ENCODE results near the gene PNMA3. TPM values are rescaled to one million over a fixed set of nuclear protein-coding genes. Genes with fewer than 3 reads are reported as not detected.
A peak's percentile ranks its signal among the peaks of the same experiment; 100 is the strongest.
"Not testable (repeated sequence)": the region's sequence is repeated elsewhere in the genome, so short reads cannot be mapped to it uniquely, and the experiment has no call there.

The PNMA3 gene
- total and polyA plus RNA-seq, 7 experiments from 2014 or later: 0.08 to 10.9 (median 4.1) TPM

- Histone ChIP-seq H3K4me3 (ENCODE audit: low read length) (no peak overlapping the region), H3K27ac (ENCODE audit: low read depth, low read length) (no peak overlapping the region), H3K4me1 (ENCODE audit: control insufficient read depth in 2 of 2, insufficient read depth in 2 of 2, low read length in 2 of 2) (no peaks in the 10 kb centered on the region), H3K27me3 (ENCODE audit: control insufficient read depth in 2 of 2, insufficient read depth in 2 of 2, low read length in 2 of 2) (no peaks in the 10 kb centered on the region), H3K9me3 (ENCODE audit: control insufficient read depth in 2 of 3, low read length in 3 of 3) (no peaks in the 10 kb centered on the region), H3K36me3 (ENCODE audit: control insufficient read depth in 2 of 3, insufficient read depth in 3 of 3, low read length in 3 of 3) (no peaks in the 10 kb centered on the region)
- ChIA-PET POLR2A (no interaction called here), CTCF (no interaction called here)
- intact Hi-C loops (cut with micrococcal nuclease): loop anchor here in 1 of 2 donors (5.0 kb wide), 1 partner anchor 258 kb away; no protein-coding TSS in a partner anchor
- Mint-ChIP-seq H3K27ac (no peak overlapping the region), H3K36me3 (no peaks in the 10 kb centered on the region), H3K4me3 (no peak overlapping the region), H3K27me3 (peaks cover 0 to 13% (median 0%) of the 10 kb centered on the region in 5 donors), H3K4me1 (peaks cover 0 to 3% (median 0%) of the 10 kb centered on the region in 7 donors), H3K9me3 (no peaks in the 10 kb centered on the region)
- ATAC-seq (no peak), DNase-seq (no peak)
Measured at GRCh38 chrX:153059191-153060094, 3.2 kb downstream of the PNMA3 start.

- DNase-seq (no peak), ATAC-seq (no peak)
- Mint-ChIP-seq H3K4me1 (peaks cover 0 to 3% (median 0%) of the 10 kb centered on the region in 7 donors), H3K36me3 (no peaks in the 10 kb centered on the region), H3K4me3 (no peak overlapping the region), H3K27ac (peak overlapping the region in 1 of 9 donors; percentile 25), H3K27me3 (peaks cover 0 to 10% (median 0%) of the 10 kb centered on the region in 5 donors), H3K9me3 (no peaks in the 10 kb centered on the region)
- Histone ChIP-seq H3K36me3 (ENCODE audit: control insufficient read depth in 2 of 3, insufficient read depth in 3 of 3, low read length in 3 of 3) (no peaks in the 10 kb centered on the region), H3K4me3 (ENCODE audit: low read length) (no peak overlapping the region), H3K27me3 (ENCODE audit: control insufficient read depth in 2 of 2, insufficient read depth in 2 of 2, low read length in 2 of 2) (no peaks in the 10 kb centered on the region), H3K27ac (ENCODE audit: low read depth, low read length) (no peak overlapping the region), H3K9me3 (ENCODE audit: control insufficient read depth in 2 of 3, low read length in 3 of 3) (no peaks in the 10 kb centered on the region), H3K4me1 (ENCODE audit: control insufficient read depth in 2 of 2, insufficient read depth in 2 of 2, low read length in 2 of 2) (no peaks in the 10 kb centered on the region)
- ChIA-PET CTCF (no interaction called here), POLR2A (no interaction called here)
- intact Hi-C loops (cut with micrococcal nuclease): loop anchor here in 1 of 2 donors (5.0 kb wide), 1 partner anchor 257 kb away; no protein-coding TSS in a partner anchor
Measured at GRCh38 chrX:153060095-153060445, 3.8 kb downstream of the PNMA3 start.

GRCh38 chrX:153061732-153062131 lies 5.5 kb downstream of the PNMA3 start:
- DNase-seq: no peak
- Histone ChIP-seq H3K9me3 (ENCODE audit: control insufficient read depth in 2 of 3, low read length in 3 of 3) (no peaks in the 10 kb centered on the region), H3K36me3 (ENCODE audit: control insufficient read depth in 2 of 3, insufficient read depth in 3 of 3, low read length in 3 of 3) (no peaks in the 10 kb centered on the region), H3K4me1 (ENCODE audit: control insufficient read depth in 2 of 2, insufficient read depth in 2 of 2, low read length in 2 of 2) (no peaks in the 10 kb centered on the region), H3K4me3 (ENCODE audit: low read length) (no peak overlapping the region), H3K27ac (ENCODE audit: low read depth, low read length) (no peak overlapping the region), H3K27me3 (ENCODE audit: control insufficient read depth in 2 of 2, insufficient read depth in 2 of 2, low read length in 2 of 2) (no peaks in the 10 kb centered on the region)
- Mint-ChIP-seq H3K9me3 (no peaks in the 10 kb centered on the region), H3K27me3 (peaks cover 0 to 4% (median 0%) of the 10 kb centered on the region in 5 donors), H3K27ac (no peak overlapping the region), H3K4me3 (no peak overlapping the region), H3K36me3 (no peaks in the 10 kb centered on the region), H3K4me1 (peaks cover 0 to 3% (median 0%) of the 10 kb centered on the region in 7 donors)
- no peak for ATAC-seq
- intact Hi-C loops (cut with micrococcal nuclease): loop anchor here in 1 of 2 donors (5.0 kb wide), 1 partner anchor 256 kb away; no protein-coding TSS in a partner anchor
- POLR2A ChIA-PET: no interaction called here
- CTCF ChIA-PET: no interaction called here

- Mint-ChIP-seq H3K27me3 (no peaks in the 10 kb centered on the region), H3K4me3 (no peak overlapping the region), H3K27ac (peak overlapping the region in 1 of 9 donors; percentile 56), H3K4me1 (no peaks in the 10 kb centered on the region), H3K9me3 (no peaks in the 10 kb centered on the region), H3K36me3 (no peaks in the 10 kb centered on the region)
- ATAC-seq (no peak), DNase-seq (no peak)
- no peak overlapping the region for H3K27ac ChIP-seq (ENCODE audit: low read depth, low read length)
- no peaks in the 10 kb centered on the region for H3K36me3 ChIP-seq (ENCODE audit: control insufficient read depth in 2 of 3, insufficient read depth in 3 of 3, low read length in 3 of 3)
- H3K27me3 ChIP-seq (ENCODE audit: control insufficient read depth in 2 of 2, insufficient read depth in 2 of 2, low read length in 2 of 2): no peaks in the 10 kb centered on the region
- H3K4me1 ChIP-seq (ENCODE audit: control insufficient read depth in 2 of 2, insufficient read depth in 2 of 2, low read length in 2 of 2): no peaks in the 10 kb centered on the region
- ChIA-PET POLR2A (no interaction called here), CTCF (no interaction called here)
- intact Hi-C loops (cut with micrococcal nuclease): loop anchor here in 1 of 2 donors (5.0 kb wide), 1 partner anchor 254 kb away; no protein-coding TSS in a partner anchor
- H3K9me3 ChIP-seq (ENCODE audit: control insufficient read depth in 2 of 3, low read length in 3 of 3): no peaks in the 10 kb centered on the region
- H3K4me3 ChIP-seq (ENCODE audit: low read length): no peak overlapping the region
Measured at GRCh38 chrX:153063315-153063714, 7.0 kb downstream of the PNMA3 start.

- Mint-ChIP-seq H3K27ac (peak overlapping the region in 1 of 9 donors; percentile 56), H3K4me1 (no peaks in the 10 kb centered on the region), H3K4me3 (no peak overlapping the region), H3K9me3 (no peaks in the 10 kb centered on the region), H3K27me3 (no peaks in the 10 kb centered on the region), H3K36me3 (no peaks in the 10 kb centered on the region)
- Histone ChIP-seq H3K36me3 (ENCODE audit: control insufficient read depth in 2 of 3, insufficient read depth in 3 of 3, low read length in 3 of 3) (no peaks in the 10 kb centered on the region), H3K4me1 (ENCODE audit: control insufficient read depth in 2 of 2, insufficient read depth in 2 of 2, low read length in 2 of 2) (no peaks in the 10 kb centered on the region), H3K9me3 (ENCODE audit: control insufficient read depth in 2 of 3, low read length in 3 of 3) (no peaks in the 10 kb centered on the region), H3K4me3 (ENCODE audit: low read length) (no peak overlapping the region), H3K27me3 (ENCODE audit: control insufficient read depth in 2 of 2, insufficient read depth in 2 of 2, low read length in 2 of 2) (no peaks in the 10 kb centered on the region), H3K27ac (ENCODE audit: low read depth, low read length) (no peak overlapping the region)
- intact Hi-C loops (cut with micrococcal nuclease): loop anchor here in 1 of 2 donors (5.0 kb wide), 1 partner anchor 253 kb away; no protein-coding TSS in a partner anchor
- CTCF ChIA-PET: no interaction called here
- POLR2A ChIA-PET: no interaction called here
- DNase-seq: no peak
- ATAC-seq: no peak
Measured at GRCh38 chrX:153064061-153064460, 7.8 kb downstream of the PNMA3 start.

GRCh38 chrX:153065389-153065788 lies 9.1 kb downstream of the PNMA3 start:
- POLR2A ChIA-PET: no interaction called here
- no peaks in the 10 kb centered on the region for H3K9me3 Mint-ChIP-seq
- CTCF ChIA-PET: no interaction called here
- intact Hi-C loops (cut with micrococcal nuclease): no loop called here
- H3K4me3 ChIP-seq (ENCODE audit: low read length): no peak overlapping the region
- H3K36me3 Mint-ChIP-seq: no peaks in the 10 kb centered on the region
- no peaks in the 10 kb centered on the region for H3K4me1 Mint-ChIP-seq
- H3K27ac Mint-ChIP-seq: no peak overlapping the region
- no peak overlapping the region for H3K4me3 Mint-ChIP-seq
- no peaks in the 10 kb centered on the region for H3K4me1 ChIP-seq (ENCODE audit: control insufficient read depth in 2 of 2, insufficient read depth in 2 of 2, low read length in 2 of 2)
- H3K9me3 ChIP-seq (ENCODE audit: control insufficient read depth in 2 of 3, low read length in 3 of 3): no peaks in the 10 kb centered on the region
- H3K27me3 Mint-ChIP-seq: no peaks in the 10 kb centered on the region
- H3K36me3 ChIP-seq (ENCODE audit: control insufficient read depth in 2 of 3, insufficient read depth in 3 of 3, low read length in 3 of 3): no peaks in the 10 kb centered on the region
- ATAC-seq: no peak
- no peak for DNase-seq
- no peaks in the 10 kb centered on the region for H3K27me3 ChIP-seq (ENCODE audit: control insufficient read depth in 2 of 2, insufficient read depth in 2 of 2, low read length in 2 of 2)
- no peak overlapping the region for H3K27ac ChIP-seq (ENCODE audit: low read depth, low read length)

- H3K27ac ChIP-seq (ENCODE audit: low read depth, low read length); H3K27me3 ChIP-seq (ENCODE audit: control insufficient read depth in 2 of 2, insufficient read depth in 2 of 2, low read length in 2 of 2); H3K36me3 Mint-ChIP-seq; POLR2A ChIA-PET; H3K9me3 ChIP-seq (ENCODE audit: control insufficient read depth in 2 of 3, low read length in 3 of 3); H3K36me3 ChIP-seq (ENCODE audit: control insufficient read depth in 2 of 3, insufficient read depth in 3 of 3, low read length in 3 of 3); CTCF ChIA-PET; DNase-seq; H3K4me3 Mint-ChIP-seq; H3K4me1 Mint-ChIP-seq; H3K9me3 Mint-ChIP-seq; intact Hi-C loops (cut with micrococcal nuclease); H3K27ac Mint-ChIP-seq; ATAC-seq; H3K4me1 ChIP-seq (ENCODE audit: control insufficient read depth in 2 of 2, insufficient read depth in 2 of 2, low read length in 2 of 2); H3K4me3 ChIP-seq (ENCODE audit: low read length); H3K27me3 Mint-ChIP-seq: not testable (repeated sequence)
Measured at GRCh38 chrX:153066402-153066801, 10.1 kb downstream of the PNMA3 start.

All from naive thymus-derived CD4-positive, alpha-beta T cell (primary cell).